Fibroblast of lung (primary cell): ENCODE results near the gene PCNT.

ENCODE experiments used
- EZH2 ChIP-seq: IDR thresholded peaks from 2 replicates; pipeline ENCODE4 v1.5.1; 2012; ENCODE audit warnings: low read length, control low read depth, mild to moderate bottlenecking; ENCODE audit errors: missing control alignments
- TF ChIP-seq, protein P1 (sequence below), 2 donors: IDR thresholded peaks in 1 of 2; conservative IDR thresholded peaks in 1 of 2; 1 replicate in 1 of 2; 2 replicates in 1 of 2; pipeline ENCODE4 v1.5.1; 2011 to 2012; ENCODE audit warnings: low read length in 2 of 2, control low read depth in 1 of 2, inconsistent platforms in 1 of 2, low read depth in 1 of 2, mild to moderate bottlenecking in 1 of 2

DNA sequence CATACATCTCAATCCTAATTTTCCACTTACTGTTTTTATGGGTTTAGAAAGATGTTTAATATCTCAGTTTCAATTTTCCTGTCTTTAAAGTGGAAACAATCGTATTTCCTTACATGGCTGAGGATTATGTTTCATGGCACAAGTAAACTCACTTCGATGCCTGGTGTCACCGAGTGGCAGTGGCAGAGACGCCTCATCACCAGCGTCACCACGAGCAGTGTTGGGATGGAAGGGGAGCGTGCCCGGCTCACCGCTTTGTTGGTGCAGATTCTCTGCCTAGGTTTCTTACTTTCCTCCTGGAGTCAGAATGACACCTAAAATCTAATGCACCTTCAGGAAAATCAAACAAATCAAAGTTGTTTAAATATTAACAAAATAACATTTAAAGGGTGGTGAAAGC lies 86.6 kb downstream of the PCNT start:
- TF ChIP-seq, protein P1, sequence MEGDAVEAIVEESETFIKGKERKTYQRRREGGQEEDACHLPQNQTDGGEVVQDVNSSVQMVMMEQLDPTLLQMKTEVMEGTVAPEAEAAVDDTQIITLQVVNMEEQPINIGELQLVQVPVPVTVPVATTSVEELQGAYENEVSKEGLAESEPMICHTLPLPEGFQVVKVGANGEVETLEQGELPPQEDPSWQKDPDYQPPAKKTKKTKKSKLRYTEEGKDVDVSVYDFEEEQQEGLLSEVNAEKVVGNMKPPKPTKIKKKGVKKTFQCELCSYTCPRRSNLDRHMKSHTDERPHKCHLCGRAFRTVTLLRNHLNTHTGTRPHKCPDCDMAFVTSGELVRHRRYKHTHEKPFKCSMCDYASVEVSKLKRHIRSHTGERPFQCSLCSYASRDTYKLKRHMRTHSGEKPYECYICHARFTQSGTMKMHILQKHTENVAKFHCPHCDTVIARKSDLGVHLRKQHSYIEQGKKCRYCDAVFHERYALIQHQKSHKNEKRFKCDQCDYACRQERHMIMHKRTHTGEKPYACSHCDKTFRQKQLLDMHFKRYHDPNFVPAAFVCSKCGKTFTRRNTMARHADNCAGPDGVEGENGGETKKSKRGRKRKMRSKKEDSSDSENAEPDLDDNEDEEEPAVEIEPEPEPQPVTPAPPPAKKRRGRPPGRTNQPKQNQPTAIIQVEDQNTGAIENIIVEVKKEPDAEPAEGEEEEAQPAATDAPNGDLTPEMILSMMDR (conservative IDR thresholded peaks at IDR 0.05 in 1 of 2, IDR thresholded peaks at IDR 0.05 in 1 of 2; ENCODE audit: low read depth in 1 of 2, low read length in 2 of 2): no peak
- no peak for TF ChIP-seq EZH2
